Liver (tissue), 9 donors: Measurements from ENCODE around the gene TRMT10A. TPM values are rescaled to one million over a fixed set of nuclear protein-coding genes. Genes with fewer than 3 reads are reported as not detected.
A peak's percentile ranks its signal among the peaks of the same experiment; 100 is the strongest.
"Not testable (repeated sequence)": the region's sequence is repeated elsewhere in the genome, so short reads cannot be mapped to it uniquely, and the experiment has no call there.

ENCODE experiments used
- DNase-seq: peaks from one replicate; pipeline ENCODE4 v3.0.0-alpha.2; 2017; ENCODE audit warnings: low spot score
- H3K27ac ChIP-seq, 2 donors: one replicate each; pipeline ENCODE4 v1.7.0; 2013; ENCODE audit warnings: inconsistent platforms in 2 of 2, low read length in 2 of 2, control low read depth in 1 of 2, low read depth in 1 of 2, mild to moderate bottlenecking in 1 of 2
- H3K27me3 ChIP-seq, 4 donors: one replicate each; pipeline versions ENCODE4 v1.6.1 to v1.7.0; 2013; ENCODE audit warnings: low read length in 3 of 4, inconsistent platforms in 1 of 4, mild to moderate bottlenecking in 1 of 4, moderate library complexity in 1 of 4; ENCODE audit not compliant: control insufficient read depth in 4 of 4, insufficient read depth in 4 of 4
- H3K36me3 ChIP-seq, 4 donors: one replicate each; pipeline versions ENCODE4 v1.6.1 to v1.7.0; 2013; ENCODE audit warnings: low read length in 3 of 4, mild to moderate bottlenecking in 3 of 4, low read depth in 1 of 4, moderate library complexity in 1 of 4; ENCODE audit not compliant: control insufficient read depth in 4 of 4, insufficient read depth in 3 of 4
- H3K4me1 ChIP-seq, 4 donors: one replicate each; pipeline versions ENCODE4 v1.6.1 to v1.7.0; 2013; ENCODE audit warnings: low read length in 3 of 4, mild to moderate bottlenecking in 3 of 4, moderate library complexity in 1 of 4; ENCODE audit not compliant: control insufficient read depth in 4 of 4, insufficient read depth in 4 of 4
- H3K4me3 ChIP-seq, 3 donors: one replicate each; pipeline versions ENCODE4 v1.6.1 to v1.7.0; 2013; ENCODE audit warnings: low read length in 3 of 3, control low read depth in 1 of 3, low read depth in 1 of 3, mild to moderate bottlenecking in 1 of 3
- H3K9ac ChIP-seq, 2 donors: one replicate each; pipeline ENCODE4 v1.7.0; 2013; ENCODE audit warnings: low read length in 2 of 2, mild to moderate bottlenecking in 2 of 2, moderate library complexity in 2 of 2, control low read depth in 1 of 2, low read depth in 1 of 2
- H3K9me3 ChIP-seq, 4 donors: one replicate each; pipeline versions ENCODE4 v1.6.1 to v1.7.0; 2013; ENCODE audit warnings: low read length in 3 of 4; ENCODE audit not compliant: control insufficient read depth in 4 of 4
- FOXA1 ChIP-seq: IDR thresholded peaks from 2 replicates; pipeline ENCODE4 v1.6.1; 2016; ENCODE audit warnings: antibody characterized with exemption
- HNF4A ChIP-seq, 2 donors: conservative IDR thresholded peaks; 2 replicates each; pipeline ENCODE4 v1.6.1; 2016; ENCODE audit warnings: antibody characterized with exemption in 2 of 2, mild to moderate bottlenecking in 2 of 2
- NR2F2 ChIP-seq: IDR thresholded peaks from 2 replicates; pipeline ENCODE4 v1.6.1; 2016; ENCODE audit warnings: antibody characterized with exemption
- RAD21 ChIP-seq, 2 donors: IDR thresholded peaks; 2 replicates each; pipeline ENCODE4 v1.6.1; 2016; ENCODE audit warnings: antibody characterized with exemption in 2 of 2, mild to moderate bottlenecking in 2 of 2
- RXRA ChIP-seq, 2 donors: IDR thresholded peaks; 2 replicates each; pipeline ENCODE4 v1.6.1; 2017 to 2018; ENCODE audit warnings: antibody characterized with exemption in 2 of 2, mild to moderate bottlenecking in 1 of 2
- SP1 ChIP-seq: IDR thresholded peaks from 2 replicates; pipeline ENCODE4 v1.6.1; 2018; ENCODE audit warnings: antibody characterized with exemption, mild to moderate bottlenecking
- TAF1 ChIP-seq: conservative IDR thresholded peaks from 2 replicates; pipeline ENCODE4 v1.6.1; 2016; ENCODE audit warnings: antibody characterized with exemption, mild to moderate bottlenecking
- YY1 ChIP-seq: IDR thresholded peaks from 2 replicates; pipeline ENCODE4 v1.6.1; 2016; ENCODE audit warnings: antibody characterized with exemption, mild to moderate bottlenecking
- WGBS: extraction: QIAGEN DNeasy Blood & Tissue Kit; methylation state at CpG from one replicate; pipeline ENCODE4 v1.1.7; 2013; 5-methylcytosine and 5-hydroxymethylcytosine counted together
- polyA plus RNA-seq, 2 donors: library from polyadenylated mRNA; stranded (reverse) in 1 of 2; unstranded in 1 of 2; fragments of 200-250 nt in 1 of 2; fragments of >200 nt in 1 of 2; fragmentation: Nextera tagmentation in 1 of 2; extraction: Ambion mirVana in 1 of 2; gene quantifications; one replicate each; pipeline versions ENCODE4 v1.2.1 to v1.2.3, GENCODE V29; 2013 to 2015
- total RNA-seq, 2 donors: library from RNA; depleted of rRNA; stranded (reverse); fragments of >200 nt; gene quantifications; one replicate each; pipeline ENCODE4 v1.2.3, GENCODE V29; 2014
- TF ChIP-seq, protein P1 (sequence below): IDR thresholded peaks from 2 replicates; pipeline ENCODE4 v1.6.1; 2016; ENCODE audit warnings: antibody characterized with exemption, mild to moderate bottlenecking
- TF ChIP-seq, protein P2 (sequence below): IDR thresholded peaks from 2 replicates; pipeline ENCODE4 v1.6.1; 2016; ENCODE audit warnings: antibody characterized with exemption
- TF ChIP-seq, protein P3 (sequence below): IDR thresholded peaks from 2 replicates; pipeline ENCODE4 v1.6.1; 2016; ENCODE audit warnings: antibody characterized with exemption
- TF ChIP-seq, protein P4 (sequence below): IDR thresholded peaks from 2 replicates; pipeline ENCODE4 v1.6.1; 2016; ENCODE audit warnings: antibody characterized with exemption
- donor health status: healthy.
- donor health status: healthy.
- donor health status: healthy.
- donor health status: healthy.
- donor health status: healthy.

Gene TRMT10A
- total and polyA plus RNA-seq, 4 donors, result 2.8 to 6.8 (median 3.4) TPM

DNA sequence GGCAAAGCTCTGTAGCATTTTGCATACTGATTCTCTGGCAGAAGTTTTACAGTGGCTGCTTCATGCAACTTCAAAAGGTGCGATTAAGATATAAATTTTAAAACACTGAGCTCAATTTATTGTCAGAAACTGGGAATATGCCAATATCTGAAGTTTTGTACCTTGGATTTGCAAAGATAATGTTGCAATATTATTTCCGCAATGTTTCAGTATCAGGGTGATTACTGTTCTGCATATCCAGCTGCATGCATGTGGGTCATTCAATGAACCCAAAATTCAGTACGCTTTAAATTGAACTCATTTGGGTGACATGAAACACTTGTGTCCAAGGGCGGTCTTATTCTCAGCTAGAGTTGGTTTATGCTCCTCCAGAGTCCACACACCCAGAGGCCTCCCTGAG lies 26.2 kb downstream of the TRMT10A start (continued):
- TF ChIP-seq, protein P1, sequence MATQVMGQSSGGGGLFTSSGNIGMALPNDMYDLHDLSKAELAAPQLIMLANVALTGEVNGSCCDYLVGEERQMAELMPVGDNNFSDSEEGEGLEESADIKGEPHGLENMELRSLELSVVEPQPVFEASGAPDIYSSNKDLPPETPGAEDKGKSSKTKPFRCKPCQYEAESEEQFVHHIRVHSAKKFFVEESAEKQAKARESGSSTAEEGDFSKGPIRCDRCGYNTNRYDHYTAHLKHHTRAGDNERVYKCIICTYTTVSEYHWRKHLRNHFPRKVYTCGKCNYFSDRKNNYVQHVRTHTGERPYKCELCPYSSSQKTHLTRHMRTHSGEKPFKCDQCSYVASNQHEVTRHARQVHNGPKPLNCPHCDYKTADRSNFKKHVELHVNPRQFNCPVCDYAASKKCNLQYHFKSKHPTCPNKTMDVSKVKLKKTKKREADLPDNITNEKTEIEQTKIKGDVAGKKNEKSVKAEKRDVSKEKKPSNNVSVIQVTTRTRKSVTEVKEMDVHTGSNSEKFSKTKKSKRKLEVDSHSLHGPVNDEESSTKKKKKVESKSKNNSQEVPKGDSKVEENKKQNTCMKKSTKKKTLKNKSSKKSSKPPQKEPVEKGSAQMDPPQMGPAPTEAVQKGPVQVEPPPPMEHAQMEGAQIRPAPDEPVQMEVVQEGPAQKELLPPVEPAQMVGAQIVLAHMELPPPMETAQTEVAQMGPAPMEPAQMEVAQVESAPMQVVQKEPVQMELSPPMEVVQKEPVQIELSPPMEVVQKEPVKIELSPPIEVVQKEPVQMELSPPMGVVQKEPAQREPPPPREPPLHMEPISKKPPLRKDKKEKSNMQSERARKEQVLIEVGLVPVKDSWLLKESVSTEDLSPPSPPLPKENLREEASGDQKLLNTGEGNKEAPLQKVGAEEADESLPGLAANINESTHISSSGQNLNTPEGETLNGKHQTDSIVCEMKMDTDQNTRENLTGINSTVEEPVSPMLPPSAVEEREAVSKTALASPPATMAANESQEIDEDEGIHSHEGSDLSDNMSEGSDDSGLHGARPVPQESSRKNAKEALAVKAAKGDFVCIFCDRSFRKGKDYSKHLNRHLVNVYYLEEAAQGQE, result peak; percentile 17
- TF ChIP-seq SP1 (peak; percentile 32), RAD21 (IDR thresholded peaks at IDR 0.05) (no peak), YY1 (no peak), NR2F2 (no peak), HNF4A (conservative IDR thresholded peaks at IDR 0.05) (peak; percentile 58 to 65)

DNA sequence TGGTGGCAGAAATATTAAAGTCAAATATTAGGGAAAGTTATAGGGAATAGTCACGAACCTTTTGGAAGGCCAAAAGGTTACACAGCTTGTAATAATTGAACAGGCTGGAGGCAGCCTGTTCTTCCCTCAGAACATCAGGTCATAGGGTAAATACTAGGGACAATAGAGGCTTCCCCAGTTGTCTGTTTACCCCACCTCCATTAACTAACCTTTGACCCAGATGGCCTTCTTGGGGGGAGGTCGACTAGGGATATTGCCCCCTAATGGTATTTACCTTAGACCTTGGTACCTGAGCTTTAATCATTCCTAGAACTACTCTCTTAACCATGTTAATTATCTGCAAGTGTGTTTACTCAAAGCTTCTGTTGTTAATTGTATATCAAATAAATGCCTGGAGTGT lies 27.0 kb downstream of the TRMT10A start:
- no peaks in the 10 kb centered on the region for H3K27me3 ChIP-seq
- no peak for DNase-seq
- H3K9ac ChIP-seq, result no peak overlapping the region
- H3K4me3 ChIP-seq, result no peak overlapping the region
- H3K9me3 ChIP-seq, result no peaks in the 10 kb centered on the region
- H3K27ac ChIP-seq, result no peak overlapping the region
- TF ChIP-seq RXRA (IDR thresholded peaks at IDR 0.05), result peak; percentile 30 to 61
- TF ChIP-seq HNF4A (conservative IDR thresholded peaks at IDR 0.05), result peak; percentile 3 to 21
- peak; percentile 28 for TF ChIP-seq NR2F2
- peak; percentile 28 for TF ChIP-seq SP1
- TF ChIP-seq YY1, result no peak
- H3K36me3 ChIP-seq, result no peaks in the 10 kb centered on the region
- 31% methylated on average over 2 of the region's 2 CpGs for WGBS
- peaks cover 3 to 12% (median 9%) of the 10 kb centered on the region in 4 donors for H3K4me1 ChIP-seq

DNA sequence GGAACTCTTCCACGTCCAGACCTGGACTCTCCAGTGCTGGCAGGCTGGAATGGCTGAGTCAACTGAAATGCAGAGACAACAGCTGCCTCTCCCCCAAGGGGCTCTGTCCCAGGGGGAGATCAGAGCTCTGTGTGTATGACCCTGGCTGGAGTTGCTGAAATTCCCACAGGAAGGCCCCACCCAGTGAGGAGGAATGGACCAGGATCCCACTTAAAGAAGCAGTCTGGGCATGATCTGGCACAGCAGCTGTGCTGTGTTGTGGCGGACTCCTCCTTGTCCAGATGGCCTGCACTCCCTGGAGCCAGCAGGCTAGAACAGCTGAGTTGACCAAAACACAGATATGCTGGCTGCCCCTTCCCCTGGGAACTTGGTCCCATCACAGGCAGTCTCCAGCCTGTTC lies 27.6 kb downstream of the TRMT10A start:
- TF ChIP-seq, protein P2, sequence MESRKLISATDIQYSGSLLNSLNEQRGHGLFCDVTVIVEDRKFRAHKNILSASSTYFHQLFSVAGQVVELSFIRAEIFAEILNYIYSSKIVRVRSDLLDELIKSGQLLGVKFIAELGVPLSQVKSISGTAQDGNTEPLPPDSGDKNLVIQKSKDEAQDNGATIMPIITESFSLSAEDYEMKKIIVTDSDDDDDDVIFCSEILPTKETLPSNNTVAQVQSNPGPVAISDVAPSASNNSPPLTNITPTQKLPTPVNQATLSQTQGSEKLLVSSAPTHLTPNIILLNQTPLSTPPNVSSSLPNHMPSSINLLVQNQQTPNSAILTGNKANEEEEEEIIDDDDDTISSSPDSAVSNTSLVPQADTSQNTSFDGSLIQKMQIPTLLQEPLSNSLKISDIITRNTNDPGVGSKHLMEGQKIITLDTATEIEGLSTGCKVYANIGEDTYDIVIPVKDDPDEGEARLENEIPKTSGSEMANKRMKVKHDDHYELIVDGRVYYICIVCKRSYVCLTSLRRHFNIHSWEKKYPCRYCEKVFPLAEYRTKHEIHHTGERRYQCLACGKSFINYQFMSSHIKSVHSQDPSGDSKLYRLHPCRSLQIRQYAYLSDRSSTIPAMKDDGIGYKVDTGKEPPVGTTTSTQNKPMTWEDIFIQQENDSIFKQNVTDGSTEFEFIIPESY, result no peak
- TF ChIP-seq FOXA1 (no peak), TAF1 (no peak), HNF4A (conservative IDR thresholded peaks at IDR 0.05) (no peak)
- TF ChIP-seq, protein P3, sequence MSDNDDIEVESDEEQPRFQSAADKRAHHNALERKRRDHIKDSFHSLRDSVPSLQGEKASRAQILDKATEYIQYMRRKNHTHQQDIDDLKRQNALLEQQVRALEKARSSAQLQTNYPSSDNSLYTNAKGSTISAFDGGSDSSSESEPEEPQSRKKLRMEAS, result no peak
- TF ChIP-seq, protein P4, sequence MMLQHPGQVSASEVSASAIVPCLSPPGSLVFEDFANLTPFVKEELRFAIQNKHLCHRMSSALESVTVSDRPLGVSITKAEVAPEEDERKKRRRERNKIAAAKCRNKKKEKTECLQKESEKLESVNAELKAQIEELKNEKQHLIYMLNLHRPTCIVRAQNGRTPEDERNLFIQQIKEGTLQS, result no peak
- 85% methylated on average over 2 of the region's 2 CpGs for WGBS
- Histone ChIP-seq H3K27ac (no peak overlapping the region), H3K9me3 (no peaks in the 10 kb centered on the region), H3K4me1 (peaks cover 3 to 12% (median 9%) of the 10 kb centered on the region in 4 donors), H3K36me3 (no peaks in the 10 kb centered on the region), H3K4me3 (no peak overlapping the region), H3K9ac (no peak overlapping the region), H3K27me3 (no peaks in the 10 kb centered on the region)
- DNase-seq, result no peak

DNA sequence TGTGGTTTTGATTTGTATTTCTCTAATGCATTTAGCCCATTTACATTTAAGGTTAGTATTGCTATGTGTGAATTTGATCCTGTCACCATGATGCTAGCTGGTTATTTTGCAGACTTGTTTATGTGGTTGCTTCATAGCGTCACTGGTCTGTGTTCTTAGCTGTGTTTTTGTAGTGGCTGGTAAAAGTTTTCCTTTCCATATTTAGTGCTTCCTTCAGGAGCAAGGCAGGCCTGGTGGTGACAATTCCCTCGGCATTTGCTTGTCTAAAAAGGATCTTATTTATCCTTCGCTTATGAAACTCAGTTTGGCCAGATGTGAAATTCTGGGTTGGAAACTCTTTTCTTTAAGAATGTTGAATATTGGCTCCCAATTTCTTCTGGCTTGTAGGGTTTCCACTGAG lies 29.1 kb downstream of the TRMT10A start:
- H3K4me3 ChIP-seq, H3K27me3 ChIP-seq, H3K9ac ChIP-seq, H3K27ac ChIP-seq, H3K9me3 ChIP-seq, DNase-seq, H3K36me3 ChIP-seq: not testable (repeated sequence)
- H3K4me1 ChIP-seq, result peaks cover 3 to 12% (median 9%) of the 10 kb centered on the region in 4 donors
- 95% methylated on average over 3 of the region's 3 CpGs for WGBS
